H9 (cell line): ENCODE data around the gene GPC6. TPM values are rescaled to one million over a fixed set of nuclear protein-coding genes. Genes with fewer than 3 reads are reported as not detected.

Experiments used
- DNase-seq: peaks from one replicate; pipeline ENCODE4 v3.0.0-alpha.2; 2017
- H2AFZ ChIP-seq: one replicate; pipeline ENCODE4 v1.6.1; 2013; ENCODE audit warnings: mild to moderate bottlenecking, low read length, control low read depth, moderate library complexity
- H2AK5ac ChIP-seq: 2 replicates; pipeline ENCODE4 v1.6.1; 2013; ENCODE audit warnings: low read length, control low read depth, mixed read lengths; ENCODE audit not compliant: insufficient read length
- H2BK120ac ChIP-seq: one replicate; pipeline ENCODE4 v1.6.1; 2013; ENCODE audit warnings: low read depth, mild to moderate bottlenecking, low read length, control low read depth, inconsistent platforms; ENCODE audit not compliant: poor library complexity, severe bottlenecking
- H2BK12ac ChIP-seq: 2 replicates; pipeline ENCODE4 v1.6.1; 2013; ENCODE audit warnings: low read length, control low read depth, mixed read lengths, low read depth; ENCODE audit not compliant: insufficient read length
- H2BK15ac ChIP-seq: 2 replicates; pipeline ENCODE4 v1.6.1; 2013; ENCODE audit warnings: low read depth, low read length, control low read depth
- H2BK20ac ChIP-seq: one replicate; pipeline ENCODE4 v1.6.1; 2013; ENCODE audit warnings: low read depth, mild to moderate bottlenecking, low read length, control low read depth, inconsistent platforms; ENCODE audit not compliant: poor library complexity, severe bottlenecking
- H2BK5ac ChIP-seq: 2 replicates; pipeline ENCODE4 v1.6.1; 2013; ENCODE audit warnings: low read length, control low read depth, mixed read lengths; ENCODE audit not compliant: insufficient read length
- H3K14ac ChIP-seq: 2 replicates; pipeline ENCODE4 v1.6.1; 2013; ENCODE audit warnings: low read length, control low read depth; ENCODE audit not compliant: insufficient read depth
- H3K18ac ChIP-seq: 2 replicates; pipeline ENCODE4 v1.6.1; 2013; ENCODE audit warnings: low read depth, mild to moderate bottlenecking, mixed read lengths, low read length, control low read depth; ENCODE audit not compliant: insufficient read length
- H3K23ac ChIP-seq: 2 replicates; pipeline ENCODE4 v1.6.1; 2013; ENCODE audit warnings: low read length, control low read depth, mixed read lengths, low read depth; ENCODE audit not compliant: insufficient read length
- H3K23me2 ChIP-seq: 2 replicates; pipeline ENCODE4 v1.6.1; 2013; ENCODE audit warnings: low read depth, mild to moderate bottlenecking, mixed read lengths, low read length, control low read depth; ENCODE audit not compliant: insufficient read length, poor library complexity, severe bottlenecking
- H3K27ac ChIP-seq: 2 replicates; pipeline ENCODE4 v1.5.1; 2013; ENCODE audit warnings: low read length, control low read depth, mixed read lengths, low read depth; ENCODE audit not compliant: insufficient read length
- H3K27me3 ChIP-seq: 2 replicates; pipeline ENCODE4 v1.6.1; 2013; ENCODE audit warnings: low read length, control low read depth, inconsistent platforms; ENCODE audit not compliant: insufficient read depth
- H3K4ac ChIP-seq: 2 replicates; pipeline ENCODE4 v1.6.1; 2013; ENCODE audit warnings: low read depth, mild to moderate bottlenecking, control low read depth, inconsistent platforms, low read length, moderate library complexity
- H3K4me1 ChIP-seq: 2 replicates; pipeline ENCODE4 v1.6.1; 2013; ENCODE audit warnings: low read length, control low read depth, inconsistent platforms; ENCODE audit not compliant: insufficient read depth
- H3K4me2 ChIP-seq: 2 replicates; pipeline ENCODE4 v1.6.1; 2013; ENCODE audit warnings: low read length, control low read depth, mixed read lengths; ENCODE audit not compliant: insufficient read length, insufficient read depth
- H3K56ac ChIP-seq: 2 replicates; pipeline ENCODE4 v1.6.1; 2013; ENCODE audit warnings: low read depth, mild to moderate bottlenecking, mixed read lengths, low read length, control low read depth; ENCODE audit not compliant: insufficient read length
- H3K79me1 ChIP-seq: 2 replicates; pipeline ENCODE4 v1.6.1; 2013; ENCODE audit warnings: low read depth, mild to moderate bottlenecking, moderate library complexity, low read length, control low read depth, inconsistent platforms; ENCODE audit not compliant: insufficient read depth, poor library complexity, severe bottlenecking
- H3K79me2 ChIP-seq: 2 replicates; pipeline ENCODE4 v1.6.1; 2013; ENCODE audit warnings: low read length, control low read depth, inconsistent platforms; ENCODE audit not compliant: insufficient read depth
- H3K9ac ChIP-seq: 2 replicates; pipeline ENCODE4 v1.6.1; 2013; ENCODE audit warnings: low read length, control low read depth, mixed read lengths; ENCODE audit not compliant: insufficient read length; ENCODE audit errors: extremely low read depth
- H3K9me3 ChIP-seq: one replicate; pipeline ENCODE4 v1.6.1; 2013; ENCODE audit warnings: low read depth, low read length, inconsistent platforms; ENCODE audit not compliant: control insufficient read depth
- H3T11ph ChIP-seq: one replicate; pipeline ENCODE4 v1.6.1; 2013; ENCODE audit warnings: mild to moderate bottlenecking, low read length, control low read depth, inconsistent platforms
- H4K20me1 ChIP-seq: one replicate; pipeline ENCODE4 v1.6.1; 2013; ENCODE audit not compliant: control insufficient read depth, insufficient read length, insufficient read depth
- H4K5ac ChIP-seq: 2 replicates; pipeline ENCODE4 v1.6.1; 2013; ENCODE audit warnings: low read depth, mild to moderate bottlenecking, mixed read lengths, low read length, control low read depth; ENCODE audit not compliant: insufficient read length
- H4K8ac ChIP-seq: replicated peaks from 2 replicates; pipeline ENCODE4 v1.6.1; 2013; ENCODE audit warnings: low read length, control low read depth, mixed read lengths, low read depth; ENCODE audit not compliant: insufficient read length
- H4K91ac ChIP-seq: 2 replicates; pipeline ENCODE4 v1.6.1; 2013; ENCODE audit warnings: low read depth, mild to moderate bottlenecking, moderate library complexity, mixed read lengths, low read length, control low read depth; ENCODE audit not compliant: insufficient read length
- H3K27ac Mint-ChIP-seq, 3 experiments: 2 replicates in 2 of 3; 3 replicates in 1 of 3; pipeline ENCODE4 v1.8.0; 2020 to 2021; ENCODE audit warnings: mixed read lengths in 3 of 3, mild to moderate bottlenecking in 1 of 3, moderate library complexity in 1 of 3
- H3K27me3 Mint-ChIP-seq: 2 replicates; pipeline ENCODE4 v1.8.0; 2021; ENCODE audit warnings: low read depth, mild to moderate bottlenecking, moderate library complexity, mixed read lengths
- H3K36me3 Mint-ChIP-seq, 3 experiments: 2 replicates in 2 of 3; 3 replicates in 1 of 3; pipeline ENCODE4 v1.8.0; 2020 to 2021; ENCODE audit warnings: low read depth in 3 of 3, mixed read lengths in 3 of 3; ENCODE audit not compliant: insufficient read depth in 1 of 3
- H3K4me1 Mint-ChIP-seq, 2 experiments: 2 replicates each; pipeline ENCODE4 v1.8.0; 2020; ENCODE audit warnings: mixed read lengths in 2 of 2
- H3K4me3 Mint-ChIP-seq, 2 experiments: 2 replicates in 1 of 2; 3 replicates in 1 of 2; pipeline ENCODE4 v1.8.0; 2020 to 2021; ENCODE audit warnings: mild to moderate bottlenecking in 2 of 2, mixed read lengths in 2 of 2, moderate library complexity in 1 of 2
- H3K9me3 Mint-ChIP-seq, 2 experiments: 2 replicates in 1 of 2; 3 replicates in 1 of 2; pipeline ENCODE4 v1.8.0; 2020; ENCODE audit warnings: mild to moderate bottlenecking in 2 of 2, mixed read lengths in 2 of 2, moderate library complexity in 1 of 2
- WGBS: extraction: QIAGEN DNeasy Blood & Tissue Kit; methylation state at CpG from one replicate; pipeline ENCODE4 v1.1.7; 2013; ENCODE audit warnings: missing lambda C conversion rate, low lambda C conversion rate, mixed read lengths; ENCODE audit not compliant: insufficient read length; ENCODE audit errors: extremely low coverage; 5-methylcytosine and 5-hydroxymethylcytosine counted together
- total RNA-seq: library from RNA; stranded (reverse); gene quantifications from 2 replicates; pipeline ENCODE4 v1.2.1, GENCODE V29; 2021
- TF ChIP-seq, protein P1 (sequence below): fragments of 200-600 bp; sonication (generic); conservative IDR thresholded peaks from 3 replicates; pipeline ENCODE4 v1.8.0; 2021; ENCODE audit warnings: antibody characterized with exemption, mild to moderate bottlenecking

GPC6 gene
- total RNA-seq, 1 experiment from 2014 or later = 15.6 TPM

DNA sequence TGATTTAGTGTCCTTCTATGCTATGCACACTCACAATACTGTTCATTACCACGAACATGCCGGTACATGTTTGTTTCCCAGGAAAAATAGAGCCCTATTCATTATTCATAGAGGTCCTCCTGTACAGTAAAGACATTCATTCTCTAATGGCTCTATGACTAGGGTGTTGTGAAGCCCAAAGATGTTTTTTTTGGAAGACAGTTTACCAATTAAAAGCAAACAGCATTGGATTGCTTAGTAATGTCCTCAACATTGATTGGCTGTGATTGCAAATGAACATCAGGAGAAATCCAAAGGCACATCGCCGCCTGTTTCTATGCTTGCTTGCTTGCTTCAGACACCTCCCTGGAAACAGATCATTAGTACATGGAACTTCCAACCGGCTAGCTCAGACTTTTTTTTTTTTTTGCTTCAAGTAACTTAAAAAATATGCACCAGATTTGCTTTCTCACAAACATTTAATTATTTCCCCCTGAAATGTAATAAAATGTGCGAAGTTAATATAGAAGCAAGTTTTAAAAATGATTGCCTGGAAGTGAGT lies 8.8 kb upstream of the GPC6 start:
- WGBS = no CpG with 5 or more reads among the region's 6 CpGs
- Mint-ChIP-seq H3K27me3 (no peaks in the 10 kb centered on the region), H3K4me1 (peaks cover 42 to 53% of the 10 kb centered on the region in 2 experiments), H3K9me3 (no peaks in the 10 kb centered on the region), H3K27ac (peak overlapping the region in 2 of 3 experiments; percentile 87 to 93; a peak in 5 of 7 replicates), H3K36me3 (no peaks in the 10 kb centered on the region), H3K4me3 (peak overlapping the region in 1 of 2 experiments; percentile 1; a peak in 1 of 5 replicates)
- Histone ChIP-seq H3K9ac (no peak overlapping the region), H2BK5ac (no peak overlapping the region), H4K5ac (no peak overlapping the region), H2AFZ (no peak overlapping the region), H3K4ac (no peak overlapping the region), H2BK120ac (no peak overlapping the region), H3K79me1 (no peaks in the 10 kb centered on the region), H2BK12ac (no peak overlapping the region), H4K91ac (no peak overlapping the region), H3T11ph (no peak overlapping the region), H2AK5ac (no peak overlapping the region), H3K27ac (no peak overlapping the region), H3K79me2 (no peaks in the 10 kb centered on the region), H3K27me3 (no peaks in the 10 kb centered on the region), H3K14ac (no peak overlapping the region), H4K8ac (no peak overlapping the region), H4K20me1 (no peaks in the 10 kb centered on the region), H3K23ac (no peak overlapping the region), H3K4me2 (peak overlapping the region; percentile 8), H3K4me1 (peaks cover 12% of the 10 kb centered on the region; the same call in 1 of the 2 replicates), H3K23me2 (no peaks in the 10 kb centered on the region), H3K18ac (no peak overlapping the region), H2BK20ac (no peak overlapping the region), H3K56ac (no peak overlapping the region), H2BK15ac (no peak overlapping the region), H3K9me3 (no peaks in the 10 kb centered on the region)
- TF ChIP-seq, protein P1, sequence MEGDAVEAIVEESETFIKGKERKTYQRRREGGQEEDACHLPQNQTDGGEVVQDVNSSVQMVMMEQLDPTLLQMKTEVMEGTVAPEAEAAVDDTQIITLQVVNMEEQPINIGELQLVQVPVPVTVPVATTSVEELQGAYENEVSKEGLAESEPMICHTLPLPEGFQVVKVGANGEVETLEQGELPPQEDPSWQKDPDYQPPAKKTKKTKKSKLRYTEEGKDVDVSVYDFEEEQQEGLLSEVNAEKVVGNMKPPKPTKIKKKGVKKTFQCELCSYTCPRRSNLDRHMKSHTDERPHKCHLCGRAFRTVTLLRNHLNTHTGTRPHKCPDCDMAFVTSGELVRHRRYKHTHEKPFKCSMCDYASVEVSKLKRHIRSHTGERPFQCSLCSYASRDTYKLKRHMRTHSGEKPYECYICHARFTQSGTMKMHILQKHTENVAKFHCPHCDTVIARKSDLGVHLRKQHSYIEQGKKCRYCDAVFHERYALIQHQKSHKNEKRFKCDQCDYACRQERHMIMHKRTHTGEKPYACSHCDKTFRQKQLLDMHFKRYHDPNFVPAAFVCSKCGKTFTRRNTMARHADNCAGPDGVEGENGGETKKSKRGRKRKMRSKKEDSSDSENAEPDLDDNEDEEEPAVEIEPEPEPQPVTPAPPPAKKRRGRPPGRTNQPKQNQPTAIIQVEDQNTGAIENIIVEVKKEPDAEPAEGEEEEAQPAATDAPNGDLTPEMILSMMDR = no peak
- DNase-seq = no peak
